Tibial nerve (tissue), 4 donors: ENCODE data around the gene AK8. TPM values are rescaled to one million over a fixed set of nuclear protein-coding genes. Genes with fewer than 3 reads are reported as not detected.

Source experiments
- DNase-seq, 2 donors: peaks; one replicate each; pipeline ENCODE4 v3.0.0-alpha.2; 2019; ENCODE audit warnings: low spot score in 2 of 2
- H3K27ac ChIP-seq, 4 donors: fragments of 200-600 bp; sonication (generic) in 3 of 4; one replicate each; pipeline ENCODE4 v1.5.1; 2017 to 2019; ENCODE audit warnings: mild to moderate bottlenecking in 1 of 4
- H3K27me3 ChIP-seq, 2 donors: fragments of 200-600 bp; sonication (generic) in 1 of 2; one replicate each; pipeline versions ENCODE4 v1.5.1 to v1.6.0; 2017 to 2019
- H3K36me3 ChIP-seq, 3 donors: fragments of 200-600 bp; sonication (generic); one replicate each; pipeline ENCODE4 v1.5.1; 2018 to 2019
- H3K4me1 ChIP-seq, 4 donors: fragments of 200-600 bp; sonication (generic) in 3 of 4; one replicate each; pipeline ENCODE4 v1.5.1; 2017 to 2019
- H3K4me3 ChIP-seq, 4 donors: fragments of 200-600 bp; sonication (generic) in 3 of 4; one replicate each; pipeline ENCODE4 v1.5.1; 2017 to 2019; ENCODE audit warnings: mild to moderate bottlenecking in 1 of 4, moderate library complexity in 1 of 4
- H3K9me3 ChIP-seq, 4 donors: fragments of 200-600 bp; sonication (generic) in 3 of 4; one replicate each; pipeline ENCODE4 v1.5.1; 2017 to 2019
- CTCF ChIP-seq, 5 experiments: fragments of 200-600 bp in 3 of 5; fragments of 450-650 bp in 2 of 5; sonication (generic) in 3 of 5; IDR thresholded peaks; one replicate each; pipeline ENCODE4 v1.5.1; 2016 to 2019; ENCODE audit warnings: antibody characterized with exemption in 5 of 5, mild to moderate bottlenecking in 3 of 5, moderate library complexity in 2 of 5
- EP300 ChIP-seq, 2 donors: sonication (generic); formaldehyde crosslinking; IDR thresholded peaks; one replicate each; pipeline ENCODE4 v1.6.1; 2017; ENCODE audit warnings: antibody characterized with exemption in 2 of 2, mild to moderate bottlenecking in 1 of 2
- POLR2A ChIP-seq, 2 donors: fragments of 450-650 bp; IDR thresholded peaks; one replicate each; pipeline ENCODE4 v1.6.1; 2017; ENCODE audit warnings: antibody characterized with exemption in 2 of 2, mild to moderate bottlenecking in 2 of 2, moderate library complexity in 2 of 2
- WGBS, 2 donors: methylation state at CpG; one replicate each; pipeline ENCODE4 v1.1.5; 2018; 5-methylcytosine and 5-hydroxymethylcytosine counted together
- total RNA-seq, 4 donors: library from RNA; depleted of rRNA; stranded (reverse); fragments of >200 nt; gene quantifications; one replicate each; pipeline ENCODE4 v1.1.0, GENCODE V29; 2016

Gene AK8
- total RNA-seq, 4 donors from 2014 or later, result 0.30 to 4.3 (median 1.7) TPM

DNA sequence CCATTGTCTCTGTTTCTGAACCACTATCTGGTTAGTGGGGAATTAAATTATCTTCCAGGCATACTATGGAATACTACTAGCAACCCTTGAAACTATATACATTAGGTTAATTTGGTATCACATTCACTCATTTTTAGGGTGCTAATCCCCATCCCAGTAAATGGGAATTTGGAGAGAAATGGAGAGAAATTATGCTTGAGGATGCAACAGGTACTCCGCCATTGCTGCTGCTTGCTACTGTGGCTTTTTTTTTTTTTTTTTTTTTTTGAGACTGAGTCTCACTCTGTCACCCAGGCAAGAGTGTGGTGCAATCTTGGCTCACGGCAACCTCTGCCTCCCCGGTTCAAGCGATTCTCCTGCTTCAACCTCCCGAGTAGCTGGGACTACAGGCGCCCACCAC lies 66.1 kb downstream of the AK8 start:
- H3K4me1 ChIP-seq, result peaks cover 0 to 6% (median 0%) of the 10 kb centered on the region in 4 donors
- WGBS, 2 donors, result 90% methylated on average over 6 of the region's 6 CpGs
- TF ChIP-seq EP300 (IDR thresholded peaks at IDR 0.05) (no peak), CTCF (IDR thresholded peaks at IDR 0.05) (no peak), POLR2A (IDR thresholded peaks at IDR 0.05) (no peak)
- H3K27me3 ChIP-seq, result no peaks in the 10 kb centered on the region
- no peak overlapping the region for H3K4me3 ChIP-seq
- H3K36me3 ChIP-seq, result no peaks in the 10 kb centered on the region
- no peak overlapping the region for H3K27ac ChIP-seq
- H3K9me3 ChIP-seq, result peaks cover 0 to 5% (median 0%) of the 10 kb centered on the region in 4 donors
- no peak for DNase-seq

DNA sequence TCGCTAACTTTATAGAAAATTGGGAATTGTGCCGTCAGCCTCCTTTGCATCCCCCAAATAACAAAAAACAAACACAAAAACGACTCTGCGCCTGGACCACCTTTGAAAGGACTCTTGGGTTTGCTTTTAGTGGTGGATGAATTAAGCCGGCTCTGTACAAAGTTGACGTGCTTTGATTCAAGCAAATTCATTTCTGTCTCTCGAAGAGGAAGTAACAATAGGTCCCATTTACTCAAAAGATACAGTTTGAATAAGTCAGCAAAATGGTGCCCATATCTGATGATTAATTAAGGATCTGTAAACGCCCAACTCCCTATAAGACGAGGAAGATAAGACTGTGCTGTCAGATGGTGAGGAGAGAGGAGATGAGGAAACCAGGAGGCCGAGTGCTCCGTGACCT lies 67.8 kb downstream of the AK8 start:
- Histone ChIP-seq H3K27ac (no peak overlapping the region), H3K27me3 (no peaks in the 10 kb centered on the region), H3K9me3 (no peaks in the 10 kb centered on the region), H3K36me3 (no peaks in the 10 kb centered on the region), H3K4me1 (peaks cover 0 to 6% (median 0%) of the 10 kb centered on the region in 4 donors), H3K4me3 (no peak overlapping the region)
- WGBS, 2 donors, result 61 to 67% methylated on average over 11 of the region's 11 CpGs
- no peak for DNase-seq
- TF ChIP-seq CTCF (IDR thresholded peaks at IDR 0.05), result no peak
- no peak for TF ChIP-seq POLR2A (IDR thresholded peaks at IDR 0.05)
- TF ChIP-seq EP300 (IDR thresholded peaks at IDR 0.05), result no peak

DNA sequence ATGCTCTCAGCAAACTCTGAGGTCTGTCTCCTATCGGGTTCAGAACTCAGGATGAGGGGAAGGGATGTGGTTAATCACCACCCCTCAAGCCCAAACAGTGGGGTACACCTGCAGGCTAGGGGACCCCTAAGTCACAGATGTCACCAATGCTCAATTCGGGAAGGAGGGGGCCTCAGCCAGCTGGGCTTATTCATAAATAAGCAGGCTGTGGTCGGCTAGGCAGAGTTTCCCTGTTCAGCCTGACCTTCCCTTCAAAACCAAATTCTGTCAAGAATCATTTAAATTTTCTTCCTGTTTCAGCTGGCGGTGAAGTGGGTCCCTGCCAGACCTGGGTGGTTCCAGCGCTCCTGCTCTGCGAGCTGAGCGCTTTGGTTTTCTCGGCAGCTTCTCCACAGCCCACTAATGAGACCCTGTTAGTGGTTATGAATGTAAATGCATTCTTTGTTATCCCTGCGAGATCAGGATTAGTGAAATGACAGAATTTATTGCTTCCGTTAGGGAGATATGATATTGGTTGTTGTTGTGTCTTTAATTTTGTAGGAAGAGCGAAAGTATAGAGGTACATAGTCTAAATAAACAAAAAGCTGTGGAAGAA lies 68.3 kb downstream of the AK8 start:
- Histone ChIP-seq H3K36me3 (no peaks in the 10 kb centered on the region), H3K4me3 (no peak overlapping the region), H3K9me3 (no peaks in the 10 kb centered on the region), H3K27me3 (no peaks in the 10 kb centered on the region), H3K27ac (no peak overlapping the region), H3K4me1 (peaks cover 0 to 6% (median 0%) of the 10 kb centered on the region in 4 donors)
- TF ChIP-seq CTCF (IDR thresholded peaks at IDR 0.05) (no peak), EP300 (IDR thresholded peaks at IDR 0.05) (no peak), POLR2A (IDR thresholded peaks at IDR 0.05) (no peak)
- 46 to 48% methylated on average over 11 of the region's 11 CpGs for WGBS, 2 donors
- DNase-seq, result no peak

DNA sequence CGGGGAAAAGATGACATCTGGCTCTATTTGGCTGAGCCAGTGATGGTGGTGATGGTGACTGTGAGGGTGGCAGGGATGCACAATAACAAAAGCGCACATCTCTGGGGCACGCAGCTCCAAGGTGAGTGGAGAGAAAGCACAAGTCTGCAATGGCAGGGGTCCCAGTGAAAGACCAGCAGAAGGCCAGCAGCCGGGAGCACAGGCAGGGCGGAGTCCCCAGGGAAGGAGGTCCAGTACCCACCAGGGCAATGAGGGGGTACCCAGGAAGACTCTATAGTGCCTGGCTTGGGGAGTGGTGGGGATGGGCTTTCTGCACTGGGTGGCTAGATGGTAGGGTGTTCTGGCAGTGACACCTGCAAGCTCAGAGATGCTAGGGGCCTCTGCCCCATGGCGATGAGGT lies 69.4 kb downstream of the AK8 start:
- H3K9me3 ChIP-seq, result no peaks in the 10 kb centered on the region
- peaks cover 0 to 6% (median 0%) of the 10 kb centered on the region in 4 donors for H3K4me1 ChIP-seq
- 83 to 86% methylated on average over 6 of the region's 6 CpGs for WGBS, 2 donors
- H3K27ac ChIP-seq, result no peak overlapping the region
- no peaks in the 10 kb centered on the region for H3K36me3 ChIP-seq
- H3K4me3 ChIP-seq, result no peak overlapping the region
- TF ChIP-seq EP300 (IDR thresholded peaks at IDR 0.05) (no peak), CTCF (IDR thresholded peaks at IDR 0.05) (no peak), POLR2A (IDR thresholded peaks at IDR 0.05) (no peak)
- no peaks in the 10 kb centered on the region for H3K27me3 ChIP-seq
- no peak for DNase-seq

GRCh38 chr9:132806723-132807421 lies 71.2 kb downstream of the AK8 start:
- no peak overlapping the region for H3K27ac ChIP-seq
- DNase-seq, result no peak
- no peak overlapping the region for H3K4me3 ChIP-seq
- no peaks in the 10 kb centered on the region for H3K36me3 ChIP-seq
- 64 to 70% methylated on average over 13 of the region's 13 CpGs for WGBS, 2 donors
- TF ChIP-seq EP300 (IDR thresholded peaks at IDR 0.05) (no peak), POLR2A (IDR thresholded peaks at IDR 0.05) (no peak), CTCF (IDR thresholded peaks at IDR 0.05) (no peak)
- no peaks in the 10 kb centered on the region for H3K27me3 ChIP-seq
- H3K4me1 ChIP-seq, result peaks cover 0 to 6% (median 0%) of the 10 kb centered on the region in 4 donors
- no peaks in the 10 kb centered on the region for H3K9me3 ChIP-seq
